ENCODE data around the gene CREB3L1.
"Not testable (repeated sequence)": the region's sequence is repeated elsewhere in the genome, so short reads cannot be mapped to it uniquely, and the experiment has no call there.

Gene CREB3L1

DNA sequence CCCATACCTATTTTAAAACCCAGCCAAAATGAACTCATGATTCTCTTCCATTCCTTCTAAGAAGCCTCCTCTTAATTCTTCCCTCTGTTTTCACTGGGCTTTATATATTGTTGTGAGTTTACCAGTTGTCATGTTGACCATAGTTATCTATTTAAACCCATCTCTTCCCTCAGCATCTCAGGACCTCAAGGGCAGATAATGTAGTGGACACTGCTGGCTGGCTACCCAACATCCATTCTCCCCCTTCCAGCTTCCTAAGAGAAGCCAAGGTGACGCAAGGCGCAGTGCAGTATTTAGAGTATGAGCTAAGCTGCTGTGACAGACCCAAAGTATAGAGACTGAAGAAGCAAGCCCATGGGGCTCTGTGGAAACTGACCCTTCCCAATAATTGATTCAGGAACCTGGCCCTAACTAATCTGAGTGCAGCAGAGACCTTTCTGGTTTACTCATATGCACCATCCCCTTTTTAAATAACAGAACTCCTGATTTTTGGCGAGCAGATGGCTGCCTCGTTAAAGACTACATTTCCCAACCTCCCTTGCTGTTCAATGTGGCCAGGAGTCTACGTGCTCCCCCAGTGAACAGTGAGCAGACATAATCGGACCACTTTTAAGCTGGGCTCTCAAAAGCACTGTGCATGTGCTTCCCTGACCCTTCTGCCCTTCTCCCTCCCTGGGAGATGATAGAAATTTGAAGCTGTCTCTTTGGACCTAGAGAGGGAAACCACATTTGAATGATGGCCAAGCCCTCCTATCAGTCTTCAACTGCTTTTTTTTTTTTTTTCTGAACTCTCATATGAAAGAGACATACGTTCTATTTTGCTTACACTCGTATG lies 28.1 kb upstream of the CREB3L1 start:
- no peak for DNase-seq

DNA sequence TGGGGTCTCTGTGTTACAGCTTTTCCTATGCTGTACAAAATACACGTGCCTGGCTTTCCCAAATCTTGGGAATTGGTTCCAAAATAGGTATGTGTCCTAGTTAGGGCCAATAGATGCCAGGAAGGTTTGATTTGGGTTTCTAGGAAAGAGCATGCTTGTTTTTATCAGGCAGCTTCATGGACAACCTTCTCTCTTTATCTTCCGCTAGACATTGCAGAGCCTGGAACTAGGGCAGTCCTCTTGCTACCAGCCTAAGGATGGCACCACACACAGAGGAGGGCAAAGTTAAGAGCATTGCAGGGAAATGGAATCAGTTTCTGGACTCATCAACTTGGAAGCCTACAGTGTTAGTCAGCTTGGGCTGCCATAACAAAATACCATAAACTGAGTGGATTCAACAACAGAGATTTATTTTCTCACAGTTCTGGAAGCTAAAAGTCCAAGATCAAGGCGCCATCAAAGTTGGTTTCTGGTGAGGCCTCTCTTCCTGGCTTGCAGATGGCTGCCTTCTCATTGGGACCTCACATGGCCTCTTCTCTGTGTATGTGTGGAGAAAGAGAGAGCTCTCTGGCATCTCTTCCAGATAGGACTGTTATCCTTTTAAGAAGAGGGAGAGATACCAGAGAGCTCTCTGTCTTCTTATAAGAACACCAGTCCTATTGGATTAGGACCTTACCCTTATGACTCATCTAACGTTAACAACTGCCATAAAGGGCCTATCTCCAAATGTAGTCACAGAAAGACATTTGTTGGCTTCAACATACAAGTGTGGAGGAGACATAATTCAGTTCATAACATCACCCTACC lies 27.3 kb upstream of the CREB3L1 start:
- no peak for DNase-seq

DNA sequence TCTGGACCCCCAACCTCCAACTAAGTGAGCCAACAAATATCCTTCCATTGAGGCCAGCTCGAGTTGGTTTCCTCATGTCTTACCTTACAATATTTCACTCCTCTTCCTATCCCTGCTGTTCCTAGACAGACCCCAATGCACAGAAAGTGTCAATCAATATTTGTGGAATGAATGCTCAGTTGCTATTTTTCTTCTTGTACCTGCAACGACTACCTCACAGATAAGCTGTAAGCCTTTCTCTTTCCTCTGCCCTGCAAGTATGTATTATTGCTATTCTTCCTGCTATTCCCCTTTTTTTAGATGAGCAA lies 26.8 kb upstream of the CREB3L1 start:
- DNase-seq = no peak

DNA sequence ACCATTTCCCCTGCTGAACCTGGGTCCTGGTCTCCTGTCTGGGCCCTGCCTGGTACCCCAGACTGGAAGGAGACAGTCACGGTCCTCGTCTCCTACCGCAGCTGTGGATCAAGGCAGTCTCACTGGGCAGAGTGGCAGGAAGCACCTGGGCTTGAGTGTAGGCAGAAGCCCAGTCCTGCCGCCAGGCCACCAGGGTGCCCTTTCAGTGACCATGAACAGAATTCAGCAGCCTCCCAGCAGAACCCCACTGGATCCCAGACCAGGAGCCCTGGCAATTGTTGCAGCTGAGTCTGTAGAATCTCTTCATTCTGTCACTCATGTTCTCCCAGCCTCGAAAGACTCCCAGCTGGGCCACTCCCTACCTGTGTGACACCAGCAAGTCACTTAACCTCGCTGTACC lies 25.5 kb upstream of the CREB3L1 start:
- DNase-seq = no peak

DNA sequence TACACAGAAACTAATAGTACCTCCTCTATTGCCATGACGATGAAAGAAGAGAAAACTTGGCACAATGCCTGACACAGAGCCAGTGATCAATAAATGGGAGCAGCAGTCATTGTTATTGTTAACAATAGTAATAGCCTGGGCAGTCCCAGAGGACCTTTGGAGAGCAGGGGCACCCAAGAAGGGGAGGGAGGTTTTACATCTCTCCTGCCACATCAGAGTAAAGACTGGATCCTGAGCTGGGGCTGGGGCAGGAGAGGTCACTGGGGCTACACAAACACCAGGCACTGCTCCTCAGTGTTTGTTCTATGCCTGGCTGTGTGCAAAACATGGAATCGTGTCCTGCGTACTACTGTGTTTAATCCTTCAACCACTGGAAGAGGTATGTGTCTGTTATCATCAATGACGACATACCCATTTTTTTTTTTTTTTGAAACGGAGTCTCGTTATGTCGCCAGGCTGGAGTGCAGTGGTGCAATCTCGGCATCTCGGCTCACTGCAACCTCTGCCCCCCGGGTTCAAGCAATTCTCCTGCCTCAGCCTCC lies 25.0 kb upstream of the CREB3L1 start:
- DNase-seq = no peak

DNA sequence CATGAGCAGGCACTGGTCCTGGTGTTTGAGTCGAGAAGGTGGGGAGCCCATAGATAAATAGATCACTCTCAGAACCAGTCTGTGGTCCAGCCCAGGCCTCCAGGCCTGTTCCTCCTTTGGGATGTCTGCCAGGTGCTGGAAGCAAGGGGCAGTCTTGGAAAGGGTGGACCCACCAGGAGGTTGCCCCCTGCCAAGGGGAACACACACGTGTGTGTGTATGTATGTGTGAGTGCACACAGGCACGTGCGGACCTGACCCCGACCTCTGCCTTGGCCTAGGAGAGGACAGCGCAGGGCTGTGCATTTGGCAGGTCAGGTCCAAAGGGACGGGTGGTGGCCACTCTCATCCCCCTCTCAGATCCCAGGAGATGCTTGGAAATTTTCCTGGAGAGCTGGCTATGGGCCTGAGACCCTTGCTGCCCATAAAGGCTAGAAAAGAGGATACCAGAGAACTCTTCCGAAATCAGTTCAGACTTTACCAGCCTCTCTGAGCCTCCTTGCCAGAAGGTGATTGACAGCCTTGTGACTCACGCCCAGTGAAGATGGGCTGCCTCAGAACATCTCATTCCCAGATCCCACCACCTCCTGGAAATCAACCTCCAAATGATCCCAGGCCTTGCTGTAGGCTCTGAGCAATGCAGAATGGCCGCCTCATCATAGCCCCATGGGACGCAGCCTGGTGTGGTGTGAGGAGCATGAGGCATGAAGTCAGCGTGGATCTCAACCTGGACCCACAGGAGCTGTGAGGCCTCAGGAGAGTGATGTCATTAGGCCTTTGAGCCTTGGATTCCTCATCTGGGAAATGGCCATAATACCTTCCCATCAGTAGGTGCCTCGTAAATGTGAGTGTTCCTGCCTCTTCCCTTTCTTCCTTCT lies 24.0 kb upstream of the CREB3L1 start:
- DNase-seq = no peak

DNA sequence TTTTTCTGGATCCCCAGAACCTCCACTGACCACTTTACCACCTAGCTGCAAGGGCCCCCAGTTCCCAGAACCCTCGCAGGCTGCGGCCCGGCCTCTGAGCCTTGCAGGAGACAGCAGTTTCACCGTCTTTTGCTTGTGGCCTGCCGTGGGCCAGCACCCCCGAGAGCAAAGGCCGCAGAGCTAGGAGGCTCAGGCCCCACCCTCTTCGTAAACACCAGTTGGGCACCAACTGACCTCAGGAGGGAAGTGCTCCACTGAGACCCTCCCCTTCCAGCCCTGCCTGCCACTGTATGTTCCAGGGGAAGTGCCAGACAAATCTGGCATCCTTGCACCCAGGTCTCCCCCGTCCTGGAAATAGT lies 23.4 kb upstream of the CREB3L1 start:
- DNase-seq = no peak

DNA sequence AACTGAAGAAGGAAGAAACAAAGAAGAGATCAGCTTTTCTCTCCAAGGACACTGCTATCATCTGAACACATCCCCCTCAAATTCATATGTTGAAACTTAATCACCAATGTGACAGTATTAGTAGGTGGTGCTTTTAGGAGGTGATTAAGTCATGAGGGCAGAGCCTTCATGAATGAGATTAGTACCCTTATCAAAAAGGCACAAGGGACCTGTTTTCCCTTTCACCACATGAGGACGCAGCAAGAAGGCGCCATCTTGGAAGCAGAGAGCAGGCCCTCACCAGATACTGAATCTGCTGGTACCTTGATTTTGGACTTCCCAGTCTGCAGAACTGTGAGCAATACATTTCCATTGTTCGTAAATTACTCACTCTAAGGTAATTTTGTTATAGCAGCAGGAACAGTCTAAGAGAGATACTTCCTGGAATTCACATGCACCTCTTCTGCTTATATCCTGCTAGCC lies 20.9 kb upstream of the CREB3L1 start:
- DNase-seq = no peak

DNA sequence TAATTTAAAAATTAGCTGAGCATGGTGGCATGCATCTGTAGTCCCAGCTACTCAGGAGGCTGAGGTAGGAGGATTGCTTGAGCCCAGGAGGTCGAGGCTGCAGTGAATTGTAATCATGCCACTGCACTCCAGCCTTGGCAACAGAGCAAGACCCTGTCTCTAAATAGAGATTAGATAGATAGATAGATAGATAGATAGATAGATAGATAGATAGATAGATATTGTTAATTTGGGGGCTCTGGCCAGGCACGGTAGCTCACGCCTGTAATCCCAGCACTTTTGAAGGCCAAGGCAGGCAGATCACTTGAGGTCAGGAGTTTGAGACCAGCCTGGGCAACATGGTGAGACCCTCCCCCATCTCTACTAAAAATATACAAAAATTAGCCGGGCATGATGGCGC lies 18.1 kb upstream of the CREB3L1 start:
- DNase-seq = not testable (repeated sequence)

DNA sequence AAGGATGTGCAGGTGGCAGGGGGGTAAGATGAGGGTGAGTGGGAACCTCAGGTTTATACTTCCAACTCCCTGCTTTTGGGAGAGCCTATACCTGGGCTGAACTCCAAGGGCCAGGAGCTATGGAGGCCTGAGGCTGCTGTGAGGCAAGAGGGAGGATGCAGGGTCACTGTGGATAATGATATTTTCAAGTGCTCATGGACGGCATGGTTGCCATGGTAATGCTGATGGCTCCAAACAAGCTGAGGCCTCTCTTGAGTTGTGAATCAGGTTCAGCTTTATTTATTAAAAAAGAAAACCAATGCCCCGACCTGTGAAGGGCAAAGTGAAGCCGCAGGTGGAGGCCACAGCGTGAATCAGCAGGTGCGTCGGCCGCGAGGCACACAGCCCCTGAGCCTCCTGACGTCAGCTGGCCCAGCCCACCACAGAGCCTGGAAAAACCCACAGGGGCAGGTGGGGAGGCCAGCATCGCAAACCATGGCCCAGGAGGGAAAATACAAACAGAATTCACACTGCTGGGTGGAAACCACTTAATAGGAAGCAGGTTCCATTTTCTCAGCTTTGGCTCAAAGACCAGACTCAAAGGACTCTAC lies 17.4 kb upstream of the CREB3L1 start:
- DNase-seq = no peak

DNA sequence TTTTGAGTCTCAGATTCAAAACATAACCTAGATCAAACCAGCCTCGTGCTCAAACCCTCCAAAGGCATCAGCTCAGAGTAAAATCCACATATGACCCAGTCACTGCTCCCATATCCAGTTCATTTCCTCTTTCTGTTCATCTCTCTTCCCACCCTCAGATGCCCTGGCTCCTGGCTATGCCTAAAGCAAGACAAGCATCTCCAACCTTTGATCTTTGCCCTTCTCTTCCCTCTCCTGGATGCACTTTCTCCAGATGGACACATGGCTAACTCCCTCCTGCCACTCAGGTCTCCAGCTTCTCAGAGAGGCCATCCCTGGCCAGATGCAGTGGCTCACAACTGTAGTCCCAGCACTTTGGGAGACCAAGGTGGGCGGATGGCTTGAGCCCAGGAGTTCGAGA lies 14.3 kb upstream of the CREB3L1 start:
- DNase-seq = no peak

DNA sequence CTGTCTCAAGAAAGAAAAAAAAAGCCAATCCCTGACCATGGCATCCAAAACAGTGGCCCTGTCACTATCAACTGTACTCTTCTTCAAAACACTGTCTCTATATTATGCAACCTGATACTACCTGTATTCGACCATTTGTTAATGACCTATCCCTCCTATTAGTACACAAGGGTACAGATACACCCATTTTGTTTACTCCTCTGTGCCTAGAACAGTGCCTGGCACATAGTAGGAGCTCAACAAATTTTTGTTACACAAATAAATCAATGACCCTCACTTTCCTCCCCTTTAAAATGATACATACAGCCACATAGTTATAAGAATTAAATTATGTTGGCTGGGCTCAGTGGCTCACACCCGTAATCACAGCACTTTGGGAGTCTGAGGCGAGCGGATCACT lies 13.4 kb upstream of the CREB3L1 start:
- DNase-seq = no peak

DNA sequence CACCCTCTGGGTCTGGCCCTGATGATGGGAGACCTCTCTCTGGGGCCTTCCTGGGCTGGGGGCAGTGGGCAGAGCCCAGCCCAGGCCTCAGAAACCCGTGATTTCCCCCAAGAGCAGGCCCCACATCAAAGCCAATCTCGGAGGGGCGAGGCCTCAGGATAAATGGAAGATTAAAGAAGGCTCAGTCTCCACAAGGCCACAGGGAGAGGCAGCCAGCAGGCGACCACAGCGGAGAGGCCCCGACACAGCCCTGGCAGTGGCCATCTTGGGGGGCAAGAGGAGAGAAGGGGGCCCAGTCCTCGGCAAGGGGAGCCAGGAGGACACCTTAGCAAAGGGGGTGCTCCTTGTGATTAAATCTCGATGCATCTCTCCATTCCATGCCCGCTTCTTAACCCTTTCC lies 12.5 kb upstream of the CREB3L1 start:
- DNase-seq = no peak

DNA sequence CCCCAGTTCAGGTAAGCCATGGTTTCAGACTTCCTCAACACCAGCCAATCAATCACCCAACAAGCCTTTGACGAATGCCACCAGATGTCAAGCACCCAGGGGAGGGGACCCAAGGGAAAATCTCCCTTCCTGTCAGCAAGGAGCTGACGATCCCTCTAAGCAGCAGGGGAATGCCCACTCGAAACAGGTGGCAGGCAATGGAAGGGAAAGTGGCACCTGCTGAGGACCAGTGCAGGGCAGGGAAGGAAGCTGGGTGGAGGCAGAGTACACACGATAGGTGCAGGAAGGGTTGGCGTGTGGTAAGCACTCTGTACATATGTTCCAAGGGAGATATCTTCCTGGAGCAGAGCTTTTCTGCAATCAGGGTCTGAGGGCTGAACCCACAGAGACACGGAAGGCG lies 11.7 kb upstream of the CREB3L1 start:
- DNase-seq = no peak

DNA sequence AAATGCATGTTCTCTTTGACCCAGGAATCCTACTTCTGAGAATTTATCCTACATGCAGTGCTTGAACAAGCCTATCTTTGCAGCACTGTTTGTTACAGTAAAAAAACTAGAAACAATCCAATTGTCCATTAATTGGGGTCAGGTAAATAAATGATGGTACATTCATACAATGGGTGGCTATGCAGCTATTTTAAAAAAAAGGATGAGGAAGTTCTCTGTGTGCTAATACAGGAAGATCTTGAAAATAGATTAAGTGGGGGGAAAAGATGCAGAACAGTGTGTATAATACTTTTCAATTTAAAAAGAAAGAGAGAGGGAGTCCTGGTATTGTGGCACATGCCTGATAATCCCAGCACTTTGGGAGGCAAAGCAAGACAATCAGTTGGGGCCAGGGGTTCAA lies 9.5 kb upstream of the CREB3L1 start:
- DNase-seq = no peak

DNA sequence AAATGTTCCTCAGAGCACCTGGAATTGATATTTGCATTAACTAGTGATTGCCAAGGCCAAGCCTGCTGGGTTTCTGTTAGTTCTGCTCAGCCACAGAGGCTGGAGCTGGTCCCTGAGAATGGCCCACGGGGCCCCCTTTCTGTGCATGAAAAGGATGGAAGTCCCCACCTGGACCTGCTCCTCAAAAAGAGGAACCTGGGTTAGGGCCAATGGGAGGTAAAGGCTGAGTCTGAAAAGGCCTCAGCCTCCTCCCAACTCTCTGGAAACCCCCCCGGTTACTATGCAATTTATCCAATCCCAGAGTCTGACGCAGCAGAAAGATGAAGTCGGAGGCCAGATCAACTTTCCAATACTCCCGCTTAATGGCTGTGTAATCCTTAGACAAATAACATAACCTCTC lies 6.8 kb upstream of the CREB3L1 start:
- no peak for DNase-seq

DNA sequence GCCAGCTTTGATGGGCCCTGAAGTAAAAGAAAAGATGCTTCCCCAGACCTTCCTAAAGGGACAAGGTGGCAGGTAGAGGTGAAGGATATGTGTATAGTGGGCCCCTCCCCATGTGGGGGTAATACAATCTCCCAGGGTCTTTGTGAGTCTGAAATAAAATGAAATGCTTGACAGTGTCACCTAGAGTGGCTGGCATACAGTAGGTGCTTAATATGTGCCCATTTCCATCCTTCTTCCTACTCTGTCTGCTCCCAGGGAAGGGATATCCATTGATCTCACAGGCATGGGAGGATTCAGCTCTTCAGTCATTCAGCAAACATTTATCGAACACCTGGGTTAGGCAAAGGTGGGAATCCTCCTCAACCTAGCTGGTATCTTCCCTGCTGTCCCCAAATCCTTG lies 6.1 kb upstream of the CREB3L1 start:
- DNase-seq = no peak

DNA sequence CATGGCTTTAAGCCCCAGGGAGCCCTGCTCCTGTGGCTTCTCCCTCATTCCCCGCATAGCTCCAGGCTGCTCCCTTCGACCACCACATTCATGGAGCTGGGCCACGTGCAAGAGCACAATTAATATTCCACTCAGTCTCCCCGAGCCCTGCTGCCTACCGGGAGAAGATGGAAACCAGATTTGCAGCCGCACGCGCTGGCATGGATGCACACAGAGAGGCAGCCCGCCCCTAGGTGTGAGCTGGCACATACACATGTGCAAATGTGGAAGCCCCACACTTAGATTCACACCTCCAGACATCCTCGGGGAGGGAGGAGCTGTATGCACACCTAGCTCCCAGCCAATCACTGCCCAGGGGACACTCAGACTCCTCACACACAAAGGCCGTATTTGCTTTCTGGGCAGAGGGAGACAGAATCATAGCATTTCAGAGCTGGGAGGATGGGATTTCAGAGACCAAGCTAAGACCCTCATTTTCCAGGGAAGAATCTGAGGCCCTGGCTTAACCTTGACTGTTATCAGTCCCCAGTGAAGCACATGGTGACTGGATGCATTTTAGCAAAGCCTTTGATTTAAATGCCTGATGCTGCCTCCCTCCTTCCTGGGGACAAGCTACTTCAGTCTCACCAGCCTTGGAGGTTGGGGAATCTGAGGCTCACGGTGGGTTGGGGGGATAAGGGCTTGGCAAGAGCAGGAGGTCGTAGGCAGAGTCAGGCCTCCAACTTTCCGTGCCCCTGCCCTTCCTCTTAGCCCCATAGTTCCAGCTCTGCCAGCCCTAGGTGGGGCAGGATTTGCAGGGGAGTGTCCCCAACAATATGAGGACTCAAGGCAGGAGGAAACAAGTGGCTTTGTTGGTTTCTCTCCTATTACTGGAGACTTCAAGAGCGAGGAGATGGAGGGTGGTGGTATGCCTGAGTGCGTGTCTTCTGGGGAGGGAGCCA lies 5.3 kb upstream of the CREB3L1 start:
- no peak for DNase-seq

DNA sequence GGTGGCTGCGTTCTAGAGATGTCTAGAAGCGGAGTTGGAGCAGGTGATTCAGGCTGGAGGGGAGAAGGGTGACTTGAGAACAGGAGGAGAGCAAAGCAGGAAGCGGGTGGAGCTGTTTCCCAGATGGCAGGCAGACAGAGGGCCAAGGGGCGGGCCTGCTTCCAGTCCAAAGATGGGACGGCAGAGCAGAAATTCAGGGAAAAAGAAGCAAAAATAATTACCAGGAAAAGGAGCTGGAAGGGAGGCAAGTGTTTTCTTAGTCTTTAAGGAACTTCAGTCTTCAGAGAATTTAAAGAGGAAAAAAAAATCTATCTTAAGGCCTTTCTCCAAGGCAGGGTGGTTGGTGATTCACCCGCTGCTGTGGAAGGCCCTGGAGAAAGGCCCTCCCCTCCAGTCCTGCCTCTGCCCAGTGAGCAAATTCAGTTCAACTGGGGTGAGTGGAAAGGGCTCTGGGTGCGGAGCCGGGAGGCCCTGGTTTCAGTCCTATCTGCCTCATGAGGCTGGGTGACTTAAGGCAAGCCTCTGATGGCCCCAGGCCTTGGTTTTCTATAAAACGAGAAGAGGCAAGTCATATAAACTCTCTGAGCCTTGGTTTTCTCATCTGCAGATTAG lies 4.5 kb upstream of the CREB3L1 start:
- no peak for DNase-seq

DNA sequence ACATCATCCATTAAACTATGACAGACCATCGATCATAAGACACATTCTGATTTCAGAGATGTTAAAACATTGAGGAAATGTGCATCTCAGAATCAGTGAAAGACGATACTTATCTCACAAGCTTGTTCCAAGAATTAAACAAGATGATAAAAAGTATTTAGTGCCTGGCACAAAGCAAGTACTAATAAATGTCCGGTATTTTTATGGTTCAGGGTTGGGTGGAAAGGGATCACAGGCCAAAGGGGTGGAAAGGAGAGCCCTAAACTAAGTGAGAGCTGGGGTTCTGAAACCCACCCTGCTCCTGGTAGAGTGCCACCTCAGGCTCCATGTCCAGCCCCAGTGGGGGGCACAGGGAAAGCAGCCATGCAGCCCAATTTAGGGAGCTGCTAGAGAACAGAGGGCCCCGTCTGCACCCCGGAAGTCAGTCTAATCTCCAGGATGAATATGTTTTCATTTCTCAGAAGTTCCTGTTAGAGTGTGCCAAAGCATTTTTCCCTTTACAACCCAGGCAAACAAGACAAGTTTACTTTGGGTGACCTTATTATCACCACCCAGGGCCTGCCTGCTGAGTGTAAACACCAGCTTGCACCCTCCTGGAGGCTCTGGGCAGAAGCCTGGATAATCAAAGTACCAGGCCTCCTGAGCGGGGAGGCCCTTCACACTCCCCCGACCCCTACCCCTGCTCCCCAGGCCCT lies 3.8 kb upstream of the CREB3L1 start:
- DNase-seq = no peak
